ENCODE measurements around the gene CADPS.

Gene CADPS

GRCh38 chr3:62542185-62542584, 333.0 kb downstream of the CADPS start:
- Histone ChIP-seq H3K27me3 (ENCODE audit: insufficient read depth, low read length) (no peaks in the 10 kb centered on the region), H3F3A (ENCODE audit: insufficient read depth, low read length) (no peaks in the 10 kb centered on the region), H4K20me1 (ENCODE audit: insufficient read depth, low read length) (no peaks in the 10 kb centered on the region), H3K9me2 (ENCODE audit: low read depth, low read length) (no peaks in the 10 kb centered on the region), H3K79me2 (ENCODE audit: insufficient read depth, low read length) (no peaks in the 10 kb centered on the region), H3K4me1 (ENCODE audit: insufficient read depth, low read length, severe bottlenecking) (no peaks in the 10 kb centered on the region), H3K9me3 (ENCODE audit: low read length) (no peaks in the 10 kb centered on the region), H3K4me2 (ENCODE audit: low read length) (no peak overlapping the region), H3K27ac (ENCODE audit: low read depth, low read length, poor library complexity, severe bottlenecking) (no peak overlapping the region), H2AFZ (ENCODE audit: low read length) (no peak overlapping the region), H3K4me3 (ENCODE audit: low read depth, low read length, poor library complexity, severe bottlenecking) (no peak overlapping the region), H3K9ac (ENCODE audit: low read length) (no peak overlapping the region), H3K36me3 (ENCODE audit: insufficient read depth, low read length) (no peaks in the 10 kb centered on the region)
- TF ChIP-seq CTCF (IDR thresholded peaks at IDR 0.05; ENCODE audit: low read length) (no peak), EZH2 (IDR thresholded peaks at IDR 0.05; ENCODE audit: borderline replicate concordance, low read length) (no peak)

GRCh38 chr3:62539762-62540161, 335.5 kb downstream of the CADPS start:
- Histone ChIP-seq H3F3A (ENCODE audit: insufficient read depth, low read length) (no peaks in the 10 kb centered on the region), H3K4me1 (ENCODE audit: insufficient read depth, low read length, severe bottlenecking) (no peaks in the 10 kb centered on the region), H3K9me2 (ENCODE audit: low read depth, low read length) (no peaks in the 10 kb centered on the region), H3K4me2 (ENCODE audit: low read length) (no peak overlapping the region), H3K79me2 (ENCODE audit: insufficient read depth, low read length) (no peaks in the 10 kb centered on the region), H3K4me3 (ENCODE audit: low read depth, low read length, poor library complexity, severe bottlenecking) (no peak overlapping the region), H3K27me3 (ENCODE audit: insufficient read depth, low read length) (no peaks in the 10 kb centered on the region), H2AFZ (ENCODE audit: low read length) (no peak overlapping the region), H4K20me1 (ENCODE audit: insufficient read depth, low read length) (no peaks in the 10 kb centered on the region), H3K9me3 (ENCODE audit: low read length) (no peaks in the 10 kb centered on the region), H3K9ac (ENCODE audit: low read length) (no peak overlapping the region), H3K27ac (ENCODE audit: low read depth, low read length, poor library complexity, severe bottlenecking) (no peak overlapping the region), H3K36me3 (ENCODE audit: insufficient read depth, low read length) (no peaks in the 10 kb centered on the region)
- no peak for TF ChIP-seq EZH2 (IDR thresholded peaks at IDR 0.05; ENCODE audit: borderline replicate concordance, low read length)
- no peak for TF ChIP-seq CTCF (IDR thresholded peaks at IDR 0.05; ENCODE audit: low read length)

GRCh38 chr3:62538691-62539356, 336.4 kb downstream of the CADPS start:
- no peaks in the 10 kb centered on the region for H3K27me3 ChIP-seq (ENCODE audit: insufficient read depth, low read length)
- no peak overlapping the region for H3K9ac ChIP-seq (ENCODE audit: low read length)
- no peak overlapping the region for H3K27ac ChIP-seq (ENCODE audit: low read depth, low read length, poor library complexity, severe bottlenecking)
- H3F3A ChIP-seq (ENCODE audit: insufficient read depth, low read length), result no peaks in the 10 kb centered on the region
- H3K36me3 ChIP-seq (ENCODE audit: insufficient read depth, low read length), result no peaks in the 10 kb centered on the region
- no peak overlapping the region for H3K4me3 ChIP-seq (ENCODE audit: low read depth, low read length, poor library complexity, severe bottlenecking)
- no peaks in the 10 kb centered on the region for H3K9me3 ChIP-seq (ENCODE audit: low read length)
- H3K9me2 ChIP-seq (ENCODE audit: low read depth, low read length), result no peaks in the 10 kb centered on the region
- H3K79me2 ChIP-seq (ENCODE audit: insufficient read depth, low read length), result no peaks in the 10 kb centered on the region
- H2AFZ ChIP-seq (ENCODE audit: low read length), result no peak overlapping the region
- TF ChIP-seq CTCF (IDR thresholded peaks at IDR 0.05; ENCODE audit: low read length) (no peak), EZH2 (IDR thresholded peaks at IDR 0.05; ENCODE audit: borderline replicate concordance, low read length) (no peak)
- H4K20me1 ChIP-seq (ENCODE audit: insufficient read depth, low read length), result no peaks in the 10 kb centered on the region
- H3K4me2 ChIP-seq (ENCODE audit: low read length), result no peak overlapping the region
- no peaks in the 10 kb centered on the region for H3K4me1 ChIP-seq (ENCODE audit: insufficient read depth, low read length, severe bottlenecking)

Measured in OCI-LY1 (cell line).